Measurements from ENCODE around the gene ST3GAL2. TPM values are rescaled to one million over a fixed set of nuclear protein-coding genes. Genes with fewer than 3 reads are reported as not detected.

ST3GAL2 gene
- total and polyA plus RNA-seq, 2 donors (not counting 3 experiments of a cell fraction or from before 2014, with no cell fraction given): 23.0 to 50.4 TPM

GRCh38 chr16:70392606-70393005, 46.3 kb downstream of the ST3GAL2 start:
- no peak for TF ChIP-seq JUN (IDR thresholded peaks at IDR 0.05; ENCODE audit: borderline replicate concordance, insufficient read depth, insufficient read length, low read depth)
- Histone ChIP-seq H3K9me3 (replicated peaks; ENCODE audit: control insufficient read depth, insufficient read depth, low read length) (no peaks in the 10 kb centered on the region), H3K36me3 (ENCODE audit: control insufficient read depth in 2 of 2, extremely low read depth in 1 of 2, insufficient read depth in 2 of 2, low read length in 2 of 2) (peaks cover 2 to 23% of the 10 kb centered on the region in 2 experiments)

GRCh38 chr16:70391881-70392481, 46.9 kb downstream of the ST3GAL2 start:
- Histone ChIP-seq H3K4me3 (replicated peaks in 1 of 3; ENCODE audit: insufficient read depth in 1 of 3, low read depth in 1 of 3, low read length in 3 of 3) (no peak overlapping the region), H3K9me1 (replicated peaks; ENCODE audit: control insufficient read depth, extremely low read depth, insufficient read depth, low read length) (no peaks in the 10 kb centered on the region), H2AFZ (ENCODE audit: low read depth, low read length) (no peak overlapping the region), H3K4me2 (ENCODE audit: insufficient read depth, low read length) (no peak overlapping the region), H3K27ac (ENCODE audit: insufficient read depth, low read depth, low read length) (no peak overlapping the region), H4K20me1 (replicated peaks; ENCODE audit: control insufficient read depth, extremely low read depth, insufficient read depth, low read length) (no peaks in the 10 kb centered on the region), H3K4me1 (ENCODE audit: control insufficient read depth, extremely low read depth, insufficient read depth, low read length) (no peaks in the 10 kb centered on the region), H3K27me3 (ENCODE audit: control insufficient read depth in 2 of 2, insufficient read depth in 2 of 2, low read length in 2 of 2) (no peaks in the 10 kb centered on the region), H3K9me3 (replicated peaks; ENCODE audit: control insufficient read depth, insufficient read depth, low read length) (no peaks in the 10 kb centered on the region), H3K9ac (replicated peaks; ENCODE audit: extremely low read depth, insufficient read depth, low read length) (no peak overlapping the region), H3K79me2 (ENCODE audit: control insufficient read depth, insufficient read depth, low read length) (no peaks in the 10 kb centered on the region), H3K36me3 (ENCODE audit: control insufficient read depth in 2 of 2, extremely low read depth in 1 of 2, insufficient read depth in 2 of 2, low read length in 2 of 2) (peaks cover 2 to 23% of the 10 kb centered on the region in 2 experiments)
- FAIRE-seq: no peak
- DNase-seq (ENCODE audit: low read depth, low spot score): no peak
- intact Hi-C loops (cut with micrococcal nuclease) (no loop called here), dilution Hi-C loops (cut with MboI; ENCODE audit: extremely low pct_ligation_motif_present, low sequenced_read_pairs) (no loop called here)
- no TSS peak for BruUV-seq (replicated peaks)
- ChIA-PET CTCF (interaction anchor here (0.6 to 1.4 kb wide), 5 partner anchors 9 to 67 kb away, joined by 3 to 5 read pairs (median 3); no protein-coding TSS in a partner anchor), POLR2A (no interaction called here)
- TF ChIP-seq POLR2AphosphoS5 (IDR thresholded peaks at IDR 0.05; ENCODE audit: insufficient read depth, low read depth, low read length) (no peak), POLR2A (IDR thresholded peaks at IDR 0.05; ENCODE audit: low read depth, low read length) (no peak), MAX (IDR thresholded peaks at IDR 0.05; ENCODE audit: insufficient read depth, insufficient read length) (no peak), FOS (IDR thresholded peaks at IDR 0.05; ENCODE audit: borderline replicate concordance, insufficient read depth, low read length) (no peak), JUN (IDR thresholded peaks at IDR 0.05; ENCODE audit: borderline replicate concordance, insufficient read depth, insufficient read length, low read depth) (no peak), CTCF (IDR thresholded peaks at IDR 0.05; ENCODE audit: extremely low read depth in 1 of 2, insufficient read depth in 1 of 2, low read depth in 1 of 2, low read length in 2 of 2) (no peak), EZH2 (IDR thresholded peaks at IDR 0.05; ENCODE audit: borderline replicate concordance, low read depth, low read length, severe bottlenecking) (no peak), MYC (IDR thresholded peaks at IDR 0.05; ENCODE audit: low read depth, low read length) (no peak), GATA2 (IDR thresholded peaks at IDR 0.05; ENCODE audit: insufficient read depth, insufficient read length, low read depth, low read length) (no peak)

More at GRCh38 chr16:70392606-70393005, 46.3 kb downstream of the ST3GAL2 start:
- BruUV-seq (replicated peaks): no TSS peak
- DNase-seq (ENCODE audit: low read depth, low spot score) (no peak), FAIRE-seq (no peak)
- Histone ChIP-seq H4K20me1 (replicated peaks; ENCODE audit: control insufficient read depth, extremely low read depth, insufficient read depth, low read length) (no peaks in the 10 kb centered on the region), H3K4me3 (replicated peaks in 1 of 3; ENCODE audit: insufficient read depth in 1 of 3, low read depth in 1 of 3, low read length in 3 of 3) (no peak overlapping the region), H3K4me1 (ENCODE audit: control insufficient read depth, extremely low read depth, insufficient read depth, low read length) (no peaks in the 10 kb centered on the region), H3K79me2 (ENCODE audit: control insufficient read depth, insufficient read depth, low read length) (no peaks in the 10 kb centered on the region), H2AFZ (ENCODE audit: low read depth, low read length) (no peak overlapping the region), H3K27ac (ENCODE audit: insufficient read depth, low read depth, low read length) (no peak overlapping the region), H3K9me1 (replicated peaks; ENCODE audit: control insufficient read depth, extremely low read depth, insufficient read depth, low read length) (no peaks in the 10 kb centered on the region), H3K9ac (replicated peaks; ENCODE audit: extremely low read depth, insufficient read depth, low read length) (no peak overlapping the region), H3K27me3 (ENCODE audit: control insufficient read depth in 2 of 2, insufficient read depth in 2 of 2, low read length in 2 of 2) (no peaks in the 10 kb centered on the region), H3K4me2 (ENCODE audit: insufficient read depth, low read length) (no peak overlapping the region)
- ChIA-PET POLR2A (no interaction called here), CTCF (interaction anchor here (0.8 to 2.7 kb wide), 5 partner anchors 9 to 77 kb away, joined by 3 to 14 read pairs (median 3); no protein-coding TSS in a partner anchor)
- dilution Hi-C loops (cut with MboI; ENCODE audit: extremely low pct_ligation_motif_present, low sequenced_read_pairs): no loop called here
- intact Hi-C loops (cut with micrococcal nuclease): no loop called here

Measured in endothelial cell of umbilical vein (primary cell).